ENCODE measurements around the gene MEIOB. TPM values are rescaled to one million over a fixed set of nuclear protein-coding genes. Genes with fewer than 3 reads are reported as not detected.

Gene MEIOB
- total RNA-seq, 1 experiment from 2014 or later: 1.8 TPM

GRCh38 chr16:1831186-1832075, 40.5 kb downstream of the MEIOB start:
- DNase-seq (ENCODE audit: low read depth): no peak

- DNase-seq (ENCODE audit: low read depth): no peak
These were observed 41.8 kb downstream of the MEIOB start for GRCh38 chr16:1830213-1830612.

GRCh38 chr16:1828645-1829410, 43.1 kb downstream of the MEIOB start:
- no peak for DNase-seq (ENCODE audit: low read depth)

- DNase-seq (ENCODE audit: low read depth): peak; percentile 89
These were observed 45.0 kb downstream of the MEIOB start, which contains the start of the genes FAHD1 and HAGH for GRCh38 chr16:1826691-1827573. TSS of gene FAHD1 (plus strand) at chr16:1827206. CDS start at chr16:1827239, 33 bp downstream. TSS of gene HAGH (minus strand) at chr16:1826825. CDS start at chr16:1826787, 38 bp downstream.

- peak; percentile 52 for DNase-seq (ENCODE audit: low read depth)
These were observed 45.9 kb downstream of the MEIOB start for GRCh38 chr16:1825864-1826690.

GRCh38 chr16:1825381-1825863, 46.5 kb downstream of the MEIOB start:
- DNase-seq (ENCODE audit: low read depth): no peak

- peak; percentile 28 for DNase-seq (ENCODE audit: low read depth)
These were observed 48.1 kb downstream of the MEIOB start for GRCh38 chr16:1823821-1824220.

- DNase-seq (ENCODE audit: low read depth): no peak
These were observed 49.2 kb downstream of the MEIOB start for GRCh38 chr16:1822801-1823200.

GRCh38 chr16:1821861-1822611, 49.9 kb downstream of the MEIOB start:
- DNase-seq (ENCODE audit: low read depth): no peak

- no peak for DNase-seq (ENCODE audit: low read depth)
These were observed 51.0 kb downstream of the MEIOB start for GRCh38 chr16:1820946-1821290.

GRCh38 chr16:1820096-1820945, 51.6 kb downstream of the MEIOB start:
- DNase-seq (ENCODE audit: low read depth): no peak

GRCh38 chr16:1819611-1820010, 52.4 kb downstream of the MEIOB start:
- DNase-seq (ENCODE audit: low read depth): no peak

GRCh38 chr16:1818873-1819525, 53.0 kb downstream of the MEIOB start:
- DNase-seq (ENCODE audit: low read depth): no peak

GRCh38 chr16:1818204-1818872, 53.6 kb downstream of the MEIOB start:
- DNase-seq (ENCODE audit: low read depth): no peak

GRCh38 chr16:1817716-1818115, 54.2 kb downstream of the MEIOB start:
- DNase-seq (ENCODE audit: low read depth): no peak

GRCh38 chr16:1817276-1817589, 54.7 kb downstream of the MEIOB start:
- no peak for DNase-seq (ENCODE audit: low read depth)

- no peak for DNase-seq (ENCODE audit: low read depth)
These were observed 55.3 kb downstream of the MEIOB start for GRCh38 chr16:1816396-1817275.

Data from M059J (cell line).